HepG2 (cell line): ENCODE data around the gene TNFRSF13B. TPM values are rescaled to one million over a fixed set of nuclear protein-coding genes. Genes with fewer than 3 reads are reported as not detected.

Experiments
- BATF2 ChIP-seq: sonication (generic); formaldehyde crosslinking; IDR thresholded peaks from 2 replicates; pipeline ENCODE4 v1.8.0; 2022; ENCODE audit warnings: mild to moderate bottlenecking, missing genetic modification reagents, moderate library complexity
- GATA4 ChIP-seq: sonication (generic); IDR thresholded peaks from 2 replicates; pipeline ENCODE4 v1.6.1; 2016; ENCODE audit warnings: antibody characterized with exemption, low read depth, borderline replicate concordance
- HES4 ChIP-seq: sonication (generic); formaldehyde crosslinking; IDR thresholded peaks from 2 replicates; pipeline ENCODE4 v1.9.0; 2021; ENCODE audit warnings: mild to moderate bottlenecking, missing genetic modification reagents, borderline replicate concordance
- IKZF4 ChIP-seq: sonication (generic); formaldehyde crosslinking; IDR thresholded peaks from 2 replicates; pipeline ENCODE4 v1.5.1; 2020; ENCODE audit warnings: borderline replicate concordance, mild to moderate bottlenecking, low read depth, missing genetic modification reagents; ENCODE audit errors: not compliant biosample characterization
- MATR3 ChIP-seq: sonication (generic); formaldehyde crosslinking; IDR thresholded peaks from 2 replicates; pipeline ENCODE4 v1.4.0; 2020; ENCODE audit warnings: missing genetic modification reagents
- NPAS2 ChIP-seq: sonication (generic); formaldehyde crosslinking; IDR thresholded peaks from 2 replicates; pipeline ENCODE4 v1.8.0; 2022; ENCODE audit warnings: mild to moderate bottlenecking, missing genetic modification reagents, borderline replicate concordance
- RERE ChIP-seq: IDR thresholded peaks from 2 replicates; pipeline ENCODE4 v1.6.1; 2016; ENCODE audit warnings: low read depth, missing genetic modification reagents, missing compliant biosample characterization
- ZNF263 ChIP-seq: sonication (generic); formaldehyde crosslinking; IDR thresholded peaks from 2 replicates; pipeline ENCODE4 v1.4.0; 2020; ENCODE audit warnings: missing genetic modification reagents
- polyA plus RNA-seq, 8 experiments: library from polyadenylated mRNA; depleted of rRNA in 3 of 8; stranded (reverse) in 7 of 8; unstranded in 1 of 8; fragments of >200 nt; fragmentation: Illumina TruSeq in 4 of 8; extraction: Trizol in 4 of 8; gene quantifications; 2 replicates each; pipeline versions ENCODE4 v1.2.1 to v1.2.3, GENCODE V29; 2011 to 2016; ENCODE audit warnings: low read depth in 4 of 8, missing spikeins in 1 of 8, mixed read lengths in 1 of 8; ENCODE audit not compliant: insufficient read depth in 1 of 8
- total RNA-seq, 5 experiments: library from RNA; depleted of rRNA; stranded (reverse); fragments of >200 nt; fragmentation: Illumina TruSeq; extraction: Trizol; gene quantifications; 2 replicates each; pipeline ENCODE4 v1.2.3, GENCODE V29; 2016; ENCODE audit warnings: low read depth in 1 of 5

The TNFRSF13B gene
- total and polyA plus RNA-seq, 2 of the 13 experiments (the other 11 are each of a cell fraction or from before 2014, with no cell fraction given) = not detected

DNA sequence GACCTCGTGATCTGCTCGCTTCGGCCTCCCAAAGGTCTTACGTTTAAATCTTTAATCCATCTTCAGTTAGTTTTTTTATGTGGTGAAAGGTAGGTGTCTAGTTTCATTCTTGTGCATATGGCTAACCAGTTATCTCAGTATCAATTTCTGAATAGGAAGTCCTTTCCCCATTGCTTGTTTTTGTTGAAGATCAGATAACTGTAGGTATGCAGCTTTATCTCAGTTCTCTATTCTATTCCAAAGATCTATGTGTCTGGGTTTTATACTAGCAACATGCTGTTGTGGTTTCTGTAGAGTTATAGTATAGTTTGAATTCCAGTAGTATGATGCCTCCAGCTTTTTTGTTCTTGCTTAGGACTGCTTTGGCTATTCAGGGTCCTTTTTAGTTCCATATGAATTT lies 65.2 kb downstream of the TNFRSF13B start (continued):
- TF ChIP-seq RERE (CRISPR knock-in tag) (no peak), ZNF263 (no peak), BATF2 (CRISPR knock-in tag) (no peak), NPAS2 (CRISPR knock-in tag) (no peak), IKZF4 (CRISPR knock-in tag) (no peak), HES4 (CRISPR knock-in tag) (no peak), MATR3 (CRISPR knock-in tag) (no peak), GATA4 (no peak)
